SKM-1 treated with dmso at 0.1 percent for 144 hours (cell line): ENCODE data around the gene NSD1.
"Not testable (repeated sequence)": the region's sequence is repeated elsewhere in the genome, so short reads cannot be mapped to it uniquely, and the experiment has no call there.

ENCODE experiments used
- DNase-seq: peaks from one replicate; lab custom pipeline; 2025; ENCODE audit not compliant: unreplicated experiment; lab: John Stamatoyannopoulos, UW

The NSD1 gene

DNA sequence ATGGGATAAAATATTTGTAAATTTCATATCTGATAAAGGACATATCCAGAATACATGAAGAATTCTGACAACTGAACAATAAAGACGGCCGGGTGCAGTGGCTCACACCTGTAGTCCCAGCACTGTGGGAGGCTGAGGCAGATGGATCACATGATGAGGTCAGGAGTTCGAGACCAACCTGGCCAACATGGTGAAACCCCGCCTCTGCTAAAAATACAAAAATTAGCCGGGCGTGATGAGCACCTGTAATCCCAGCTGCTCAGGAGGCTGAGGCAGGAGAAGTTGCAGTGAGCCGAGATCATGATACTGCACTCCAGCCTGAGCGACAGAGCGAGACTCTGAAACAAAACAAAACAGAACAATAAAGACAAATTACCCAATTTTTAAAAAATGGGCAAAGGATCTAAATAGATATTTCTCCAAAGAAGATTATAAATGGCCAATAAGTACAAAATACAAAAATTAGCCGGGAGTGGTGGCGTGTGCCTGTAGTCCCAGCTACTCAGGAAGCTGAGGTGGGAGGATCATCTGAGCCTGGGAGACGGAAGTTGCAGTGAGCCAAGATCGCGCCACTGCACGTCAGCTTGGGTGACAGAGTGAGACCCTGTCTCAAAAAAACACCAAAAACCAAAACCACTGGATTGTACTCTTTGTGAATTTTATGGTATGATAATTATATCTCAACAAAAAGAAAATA is 9.6 kb upstream of the NSD1 start:
- DNase-seq = no peak

DNA sequence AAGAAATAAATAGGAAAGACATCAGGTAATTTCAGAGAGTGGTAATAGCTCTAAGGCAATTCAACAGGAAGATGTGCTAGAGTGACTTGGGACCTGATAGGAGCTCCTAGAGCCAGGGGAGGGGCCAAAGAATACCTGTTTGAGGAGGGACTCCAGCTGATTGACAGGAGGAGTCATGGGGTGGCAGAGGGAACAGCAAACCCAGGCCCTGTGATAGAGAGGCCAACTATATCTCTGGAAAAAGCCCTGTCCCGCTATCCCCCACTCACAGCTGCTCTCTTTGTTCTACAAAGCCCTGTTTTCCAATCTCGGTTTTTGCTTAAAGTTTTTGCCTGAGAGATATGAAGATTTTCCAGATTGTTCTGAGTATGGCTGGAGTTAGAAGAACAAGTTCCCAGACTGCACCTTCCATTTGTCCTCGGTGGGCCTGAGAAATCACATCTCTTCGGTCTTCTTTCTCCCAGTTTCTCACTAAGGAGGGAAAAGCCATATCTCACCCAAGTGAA is 9.0 kb upstream of the NSD1 start:
- no peak for DNase-seq

DNA sequence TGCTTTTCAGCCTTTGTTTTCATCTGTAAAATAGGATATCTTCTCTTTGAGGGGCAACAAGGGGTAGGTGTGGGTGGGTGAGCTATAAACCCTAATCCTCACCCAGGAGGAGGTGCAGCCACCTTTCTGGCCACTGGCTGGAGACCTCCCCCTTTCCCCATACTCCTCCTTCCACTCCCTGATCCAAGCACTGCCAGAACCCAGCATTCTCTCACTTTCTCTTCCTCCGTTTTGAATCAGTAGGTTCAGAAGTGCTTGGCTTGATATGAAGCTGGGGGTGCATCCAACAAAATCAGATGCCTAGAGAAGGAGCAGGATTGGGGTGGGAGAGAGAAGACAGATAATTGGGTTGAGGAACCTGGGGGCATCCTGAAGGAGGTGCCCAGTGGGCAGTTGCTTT is 6.8 kb upstream of the NSD1 start:
- DNase-seq = no peak

DNA sequence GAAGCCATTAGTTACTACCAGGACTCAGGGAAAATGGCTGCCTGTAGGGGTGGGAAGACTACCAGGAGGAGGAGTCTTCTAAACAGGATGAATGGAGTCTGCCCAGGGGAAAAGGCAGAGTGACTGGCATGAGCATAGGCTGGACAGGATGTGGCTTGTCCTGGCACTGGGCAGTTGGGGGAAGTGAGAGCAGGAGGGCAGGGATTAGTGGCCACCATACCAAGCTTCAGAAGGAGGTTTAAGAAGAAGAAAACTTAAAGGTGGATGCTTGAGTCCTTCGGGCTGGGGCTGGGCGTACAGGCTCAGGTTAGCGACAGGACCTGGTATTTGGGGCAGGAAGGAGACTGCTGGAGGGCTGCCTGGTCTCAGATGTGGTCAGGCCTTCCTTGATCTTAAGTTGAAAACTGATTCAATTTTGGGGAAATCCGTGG is 5.0 kb upstream of the NSD1 start:
- DNase-seq = no peak

- DNase-seq = no peak
Measured at GRCh38 chr5:177130211-177131018, 3.2 kb upstream of the NSD1 start.

GRCh38 chr5:177131019-177131320 is 2.6 kb upstream of the NSD1 start:
- DNase-seq = no peak

DNA sequence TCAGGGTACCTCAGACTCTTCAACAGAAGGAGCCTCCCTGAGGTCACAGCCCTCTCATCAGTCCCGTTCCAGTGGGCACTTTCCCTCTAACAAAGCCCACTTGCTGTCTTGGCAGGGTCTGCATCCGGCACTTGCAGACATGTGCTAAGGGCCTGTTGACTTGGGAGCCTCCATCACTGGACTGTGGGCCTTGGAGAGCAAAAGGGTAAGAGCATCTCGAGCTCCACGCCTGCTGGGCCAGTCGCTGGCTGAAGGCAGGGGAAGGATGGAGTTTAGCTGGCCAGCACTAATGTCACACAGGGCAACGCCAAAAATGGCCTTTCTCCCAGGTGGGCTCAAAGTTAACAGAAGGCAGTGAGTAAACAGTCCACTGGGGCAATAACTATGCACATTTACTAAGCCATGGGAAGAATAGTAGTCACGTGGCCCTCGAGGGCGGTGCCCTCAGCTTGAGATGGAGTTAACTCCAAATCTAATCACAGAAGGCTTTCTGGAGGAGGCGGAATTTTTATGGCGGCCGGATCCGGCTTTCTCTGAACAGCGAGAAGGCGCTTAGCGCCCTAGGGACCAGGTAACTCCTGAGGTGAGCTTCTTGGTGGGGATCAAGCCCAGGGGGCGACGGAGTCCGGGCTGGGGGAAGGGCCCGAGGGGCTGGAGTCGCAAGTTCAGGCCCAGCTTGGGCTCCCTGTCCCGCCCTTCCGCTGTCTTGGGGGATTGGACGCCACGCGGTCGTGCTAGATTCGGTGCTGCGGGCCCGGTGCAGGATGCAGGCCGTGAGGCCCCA is 2.0 kb upstream of the NSD1 start:
- no peak for DNase-seq

DNA sequence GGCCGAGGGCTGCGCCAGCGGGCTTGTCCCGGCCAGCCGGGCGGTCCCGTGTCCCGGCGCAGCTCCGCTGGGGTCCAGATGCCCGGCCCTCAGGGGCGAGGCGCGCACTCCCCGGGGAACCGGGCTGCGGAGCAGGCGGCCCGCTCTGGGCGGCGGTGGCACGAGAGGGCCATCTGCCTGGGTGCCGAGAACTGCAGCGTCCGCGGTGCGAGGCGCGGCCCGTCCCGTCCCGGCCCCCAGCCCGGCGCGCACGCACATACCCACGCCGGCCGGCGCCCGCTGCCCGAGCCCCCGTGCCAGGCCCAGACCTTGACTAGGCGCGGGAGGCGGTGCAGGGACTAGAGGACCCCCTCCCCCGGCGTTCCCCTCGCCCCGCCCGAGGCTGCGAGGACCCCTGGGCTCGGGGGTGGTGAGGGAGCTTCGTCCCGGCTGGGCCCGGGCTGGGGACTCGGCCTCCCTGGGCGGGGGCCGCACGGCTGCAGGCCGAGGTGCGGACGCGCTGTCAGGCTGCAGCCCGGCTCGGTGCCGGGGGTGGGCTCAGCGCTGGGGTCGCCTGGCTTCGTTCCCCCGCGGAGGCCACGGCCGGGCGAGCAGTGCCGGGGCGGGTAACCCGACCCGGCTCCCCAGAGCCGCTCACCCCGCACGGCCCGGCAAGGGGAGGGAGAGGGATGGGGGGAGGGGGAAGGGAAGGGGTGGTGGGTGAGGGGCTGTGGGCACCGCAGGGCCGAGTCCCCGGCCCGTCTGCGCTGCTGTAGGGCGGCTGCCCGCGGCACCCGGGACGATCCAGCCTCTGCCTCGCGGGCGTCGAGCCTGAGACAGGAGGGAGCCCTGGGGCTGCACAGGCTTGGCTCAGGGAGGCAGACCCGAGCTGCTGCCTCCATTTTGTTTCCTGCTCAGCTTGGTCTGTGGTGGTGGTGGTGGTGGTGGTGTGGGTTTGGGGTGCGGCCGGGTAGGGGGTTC is 1.2 kb upstream of the NSD1 start:
- DNase-seq = no peak

DNA sequence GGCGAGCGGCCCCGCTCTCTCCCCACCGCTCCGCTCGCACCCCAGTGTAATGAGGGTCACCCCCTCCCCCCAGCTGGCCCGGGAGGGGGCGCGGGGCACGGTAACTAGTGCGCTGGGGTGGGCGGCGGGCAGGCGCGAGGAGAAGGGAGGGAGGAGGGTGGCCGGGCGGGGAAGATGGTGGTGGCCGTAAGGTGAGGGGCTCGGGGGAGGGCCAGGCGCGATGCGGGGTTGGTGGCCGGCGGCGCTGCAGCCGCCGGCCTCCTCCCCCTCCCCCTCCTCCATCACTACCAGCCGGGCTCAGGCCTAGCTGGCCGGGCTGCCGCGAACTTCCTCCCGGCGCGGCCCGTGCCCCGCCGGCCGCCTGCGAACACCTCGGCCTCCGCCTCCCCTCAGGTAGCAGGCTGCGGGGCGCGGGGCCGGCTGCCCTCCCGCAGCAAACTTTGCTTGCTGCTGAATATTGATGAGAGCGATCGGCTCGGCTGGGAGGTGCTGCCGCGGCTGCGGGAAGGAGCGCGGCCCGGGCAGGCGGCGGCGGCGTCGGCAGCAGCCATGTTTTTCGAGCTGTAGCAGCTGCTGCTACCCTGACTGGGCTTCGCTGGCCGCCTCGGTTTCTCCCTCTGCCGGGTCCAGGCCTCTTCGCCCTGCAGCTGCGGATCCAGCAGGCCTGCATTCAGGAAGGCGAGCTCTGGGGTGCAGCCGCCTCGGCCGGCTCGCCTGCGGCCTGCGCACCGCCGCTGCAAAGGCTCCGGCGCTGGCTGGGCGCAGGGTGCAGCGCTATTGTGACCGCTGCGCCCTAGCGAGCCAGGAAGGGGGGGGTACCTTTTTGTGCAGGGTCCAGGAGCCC is 502 bp downstream of the NSD1 start:
- peak; percentile 38 for DNase-seq

GRCh38 chr5:177134697-177135225 is 1.2 kb downstream of the NSD1 start:
- DNase-seq = no peak

DNA sequence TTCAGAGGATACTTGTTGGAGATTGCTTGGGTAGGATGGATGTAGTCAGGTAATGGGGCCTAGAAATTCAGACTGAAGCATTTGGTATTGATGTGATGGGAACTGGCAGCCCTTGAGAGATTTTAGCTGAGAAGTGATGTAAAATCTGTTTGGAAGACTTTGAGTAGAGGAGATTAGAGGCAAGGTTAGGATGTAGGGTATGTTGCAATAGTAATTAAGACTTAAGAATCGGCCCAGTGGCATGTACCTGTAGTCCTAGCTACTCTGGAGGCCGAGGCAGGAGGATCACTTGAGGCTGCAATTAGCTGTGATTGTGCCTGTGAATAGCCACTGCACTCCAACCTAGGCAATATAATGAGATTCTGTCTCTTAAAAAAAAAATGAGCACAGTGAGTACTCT is 6.7 kb downstream of the NSD1 start:
- DNase-seq = no peak

GRCh38 chr5:177141496-177141895 is 7.9 kb downstream of the NSD1 start:
- DNase-seq = no peak

- no peak for DNase-seq
Measured at GRCh38 chr5:177142098-177142611, 8.6 kb downstream of the NSD1 start.

DNA sequence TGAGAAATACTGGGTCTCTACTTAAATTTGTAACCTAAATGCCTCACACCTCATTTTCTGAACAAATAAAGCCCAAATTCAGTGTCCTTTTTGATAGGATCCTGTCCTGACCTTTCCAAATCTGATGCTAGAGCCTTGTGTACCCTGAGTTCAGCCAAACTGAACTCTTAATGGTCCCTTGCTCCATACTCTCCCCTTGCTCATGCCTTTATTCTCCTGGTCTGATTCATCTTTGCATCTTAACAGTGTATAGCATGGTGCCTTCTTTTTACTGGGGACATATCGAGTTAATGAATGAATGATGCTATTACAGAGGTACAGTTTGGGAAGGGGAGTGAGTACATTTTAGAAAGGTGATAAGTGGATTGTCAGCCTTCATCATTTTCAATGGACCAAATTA is 9.2 kb downstream of the NSD1 start:
- DNase-seq = no peak

GRCh38 chr5:177146891-177147638 is 13.5 kb downstream of the NSD1 start:
- DNase-seq = no peak

GRCh38 chr5:177150061-177150460 is 16.5 kb downstream of the NSD1 start:
- DNase-seq = not testable (repeated sequence)

DNA sequence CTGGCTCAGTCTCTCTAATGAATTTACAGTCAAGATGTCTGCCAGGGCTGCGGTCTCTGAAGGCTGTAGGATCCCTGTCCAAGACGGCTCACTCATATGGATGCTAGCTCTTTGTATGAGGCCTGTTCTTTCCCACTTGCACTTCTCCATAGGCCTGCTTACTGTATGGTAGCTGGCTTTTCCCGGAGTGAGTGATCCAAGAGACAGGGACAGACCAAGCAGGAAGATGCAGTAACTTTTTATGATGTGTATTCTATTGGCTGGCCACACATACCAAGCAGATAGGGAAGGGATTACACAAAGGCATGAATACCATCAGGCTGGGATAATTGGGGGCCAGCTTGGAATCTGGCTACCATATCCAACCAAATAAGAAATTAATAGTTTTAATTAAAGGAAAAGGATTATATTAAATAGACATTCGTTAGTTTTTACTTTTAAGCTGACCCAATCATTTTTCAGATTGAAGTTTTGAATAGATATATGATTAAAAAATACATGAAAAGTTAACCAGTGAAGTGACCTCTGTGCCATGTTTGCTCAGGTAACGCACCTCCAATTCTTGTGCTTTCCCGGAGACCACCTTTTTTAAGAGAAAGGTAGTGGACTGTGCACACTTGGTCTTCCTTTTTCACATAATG is 20.6 kb downstream of the NSD1 start:
- no peak for DNase-seq

DNA sequence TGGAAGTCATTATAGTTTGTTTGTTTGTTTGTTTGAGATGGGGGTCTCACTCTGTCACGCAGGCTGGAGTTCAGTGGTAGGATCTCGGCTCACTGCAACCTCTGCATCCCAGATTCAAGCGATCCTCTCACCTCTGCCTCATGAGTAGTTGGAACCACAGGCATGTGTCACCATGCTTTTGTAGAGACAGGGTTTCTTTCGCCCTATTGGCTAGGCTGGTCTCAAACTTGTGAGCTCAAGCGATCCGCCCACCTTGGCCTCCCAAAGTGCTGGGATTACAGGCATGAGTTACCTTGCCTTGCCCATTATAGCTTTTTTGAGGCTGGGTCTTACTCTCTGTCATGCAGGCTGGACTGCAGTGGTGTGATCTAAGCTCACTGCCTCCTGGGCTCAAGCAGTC is 28.8 kb downstream of the NSD1 start:
- DNase-seq = no peak
